PC-3 (cell line): ENCODE measurements around the gene PPARGC1A.

Experiments used
- CTCF ChIP-seq: fragments of 300-600 bp; sonication (generic); conservative IDR thresholded peaks from 2 replicates; pipeline ENCODE4 v1.5.1; 2017; ENCODE audit warnings: antibody characterized with exemption, low read depth, mild to moderate bottlenecking, low read length
- EZH2 ChIP-seq: fragments of 300-600 bp; sonication (generic); IDR thresholded peaks from one replicate; pipeline ENCODE4 v1.6.1; 2017; ENCODE audit warnings: antibody characterized with exemption, mild to moderate bottlenecking, low read length; ENCODE audit not compliant: unreplicated experiment
- EZH2phosphoT487 ChIP-seq: fragments of 300-600 bp; sonication (generic); IDR thresholded peaks from 2 replicates; pipeline ENCODE4 v1.6.1; 2018; ENCODE audit warnings: mild to moderate bottlenecking, antibody characterized with exemption, low read length, borderline replicate concordance

DNA sequence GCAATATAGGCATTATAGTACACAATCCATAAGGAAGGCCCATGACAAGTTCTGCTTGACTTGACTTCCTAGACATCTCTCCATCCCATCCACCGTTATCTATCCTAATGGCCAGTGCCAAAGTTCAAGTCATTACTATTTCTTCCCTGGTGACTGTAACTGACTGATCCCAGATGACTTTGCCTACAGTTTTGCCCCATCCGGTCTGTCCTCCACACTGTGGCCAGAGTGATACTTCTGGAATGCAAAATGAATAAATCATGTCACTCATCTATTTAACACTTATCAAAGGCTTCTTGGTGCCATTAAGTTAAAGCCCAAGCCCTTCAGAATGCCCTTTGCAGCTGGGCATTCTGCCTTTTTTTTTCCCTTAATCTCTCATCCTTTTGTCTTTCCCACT, 130.8 kb downstream of the PPARGC1A start:
- TF ChIP-seq CTCF (no peak), EZH2 (no peak), EZH2phosphoT487 (no peak)
